ENCODE measurements around the gene SCD5.

Gene SCD5

GRCh38 chr4:82584931-82585330, 213.7 kb downstream of the SCD5 start:
- no peak for DNase-seq

DNA sequence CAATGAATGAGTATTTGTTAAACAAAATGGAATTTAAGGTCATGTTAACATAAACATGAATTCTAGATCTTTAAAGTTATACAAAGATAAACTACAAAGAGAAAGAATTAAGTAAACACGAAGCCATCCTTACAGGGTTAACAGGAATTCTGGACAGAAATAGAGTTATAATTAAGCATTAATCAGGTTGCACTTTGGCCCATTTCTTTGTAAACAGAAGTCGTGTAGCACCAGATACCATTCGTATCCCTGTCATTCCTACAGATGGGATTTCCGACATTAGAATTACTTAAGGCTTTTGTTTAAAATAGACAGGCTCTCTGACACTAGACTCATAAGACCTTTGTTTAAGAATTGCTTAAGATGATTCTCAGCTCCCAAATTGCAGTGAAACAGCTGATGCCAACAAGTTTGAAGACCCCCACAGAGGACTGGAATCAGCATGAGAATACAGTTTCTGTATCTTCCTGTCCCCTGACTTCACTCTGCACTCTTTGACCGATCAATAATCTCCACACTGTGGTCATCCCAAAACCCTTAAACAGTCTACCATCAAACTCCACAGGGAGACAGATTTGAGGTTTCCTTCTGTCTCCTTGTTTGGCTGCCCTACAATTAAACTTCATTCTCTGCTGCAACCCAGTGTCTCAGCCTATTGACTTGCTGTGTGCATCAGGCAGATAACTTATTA, 214.6 kb downstream of the SCD5 start:
- no peak for DNase-seq

DNA sequence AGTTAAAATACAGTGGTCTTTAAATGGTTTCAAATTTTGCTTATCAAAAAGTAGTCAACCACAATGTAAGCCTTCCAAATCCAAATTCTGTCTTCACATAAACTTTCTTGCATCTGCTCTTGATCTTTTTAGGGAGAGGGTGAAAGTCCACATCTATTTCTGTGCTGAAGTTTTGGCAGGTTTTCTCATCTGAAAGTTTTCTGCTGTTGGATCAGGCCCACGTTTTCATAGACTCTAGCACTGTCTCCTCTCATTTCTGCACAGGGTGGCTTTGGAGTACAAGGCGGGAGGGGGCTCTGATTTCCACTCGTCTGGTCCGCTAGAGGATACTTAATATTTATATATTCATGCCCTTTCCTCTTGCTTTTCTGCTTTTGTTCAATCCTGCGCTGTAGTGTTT, 218.7 kb downstream of the SCD5 start:
- DNase-seq = no peak

All from suppressor macrophage treated with lipopolysaccharide for 1 hour (primary cell).